HPDE6-E6E7 (cell line): ENCODE results near the gene RFNG.
A peak's percentile ranks its signal among the peaks of the same experiment; 100 is the strongest.

Experiments
- DNase-seq: peaks from one replicate; pipeline ENCODE4 v3.0.0; 2011; ENCODE audit warnings: missing footprints; ENCODE audit errors: extremely low spot score

The RFNG gene

GRCh38 chr17:82051776-82052637 is at the start of gene RFNG, which contains the start of gene GPS1:
Gene RFNG, minus strand, starts transcription at chr17:82051811. Its CDS starts 45 bp downstream, at chr17:82051766.
Gene GPS1, plus strand, starts transcription at chr17:82051898. Its CDS starts 34 bp downstream, at chr17:82051932.
- peak; percentile 81 for DNase-seq

DNA sequence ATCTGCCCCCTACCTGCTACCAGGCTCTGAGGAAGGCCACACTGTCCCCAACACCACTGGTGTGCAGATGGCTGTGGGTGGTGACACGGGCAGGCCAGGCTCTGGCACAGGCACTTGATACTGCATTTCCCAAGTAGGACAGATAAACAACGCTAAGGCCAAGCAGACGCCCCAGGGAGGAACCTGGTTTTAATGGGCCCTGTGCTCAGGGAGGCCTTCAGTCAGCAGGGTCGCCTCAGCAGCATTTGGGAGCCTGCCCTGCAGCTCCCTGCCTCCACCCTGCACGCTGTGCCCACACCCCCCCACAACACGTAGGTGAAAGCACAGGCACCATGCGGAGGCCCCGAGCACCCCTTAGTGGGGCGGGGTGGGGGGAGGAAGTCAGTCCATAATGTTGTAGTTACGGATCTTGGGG is 49.7 kb upstream of the RFNG start:
- no peak for DNase-seq

GRCh38 chr17:82100502-82101298 is 49.1 kb upstream of the RFNG start:
- DNase-seq = no peak

- DNase-seq = no peak
Measured at GRCh38 chr17:82098939-82099763, 47.5 kb upstream of the RFNG start.

GRCh38 chr17:82098169-82098938 is 46.7 kb upstream of the RFNG start, which contains the start of gene FASN:
Gene FASN, minus strand, starts transcription at chr17:82098236. Its CDS starts 1,791 bp downstream, at chr17:82096445.
- DNase-seq = peak; percentile 100

DNA sequence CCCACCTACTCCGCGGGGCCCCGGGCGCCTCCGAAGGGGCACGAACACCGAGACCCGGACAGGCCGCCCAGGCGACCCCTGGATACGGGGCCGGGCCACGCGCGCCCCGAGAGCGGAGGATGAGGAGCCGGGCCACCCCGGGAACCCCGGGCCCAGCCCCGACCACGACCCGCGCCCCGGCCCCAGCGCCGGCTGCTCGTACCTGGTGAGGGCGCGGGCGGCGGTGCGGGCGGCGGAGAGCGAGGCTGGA is 46.2 kb upstream of the RFNG start:
- DNase-seq = no peak

- DNase-seq = no peak
Measured at GRCh38 chr17:82097184-82097918, 45.7 kb upstream of the RFNG start.

DNA sequence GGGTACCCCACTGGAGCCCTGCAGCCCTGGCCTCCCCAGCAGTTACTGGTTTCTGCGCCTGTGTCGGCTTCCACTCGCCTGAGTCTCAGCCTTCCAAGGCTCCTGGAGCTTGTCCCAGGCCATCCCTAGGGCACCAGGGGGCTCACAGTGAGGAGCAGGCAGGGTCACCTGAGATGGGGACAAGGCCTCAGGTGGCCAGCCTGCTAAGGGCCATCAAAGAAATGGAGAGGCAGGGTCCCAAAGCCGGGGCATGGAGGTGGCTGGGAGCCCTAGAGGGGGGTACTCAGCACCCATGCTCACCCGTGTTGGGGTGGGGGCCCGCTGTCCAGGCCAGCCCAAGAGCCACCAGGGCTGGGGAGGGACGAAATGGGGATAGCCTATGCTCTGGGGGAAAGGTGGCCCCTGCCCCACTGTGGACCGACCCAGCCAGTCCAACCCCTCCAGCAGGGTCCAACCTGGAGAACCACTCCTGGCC is 45.1 kb upstream of the RFNG start:
- no peak for DNase-seq

DNA sequence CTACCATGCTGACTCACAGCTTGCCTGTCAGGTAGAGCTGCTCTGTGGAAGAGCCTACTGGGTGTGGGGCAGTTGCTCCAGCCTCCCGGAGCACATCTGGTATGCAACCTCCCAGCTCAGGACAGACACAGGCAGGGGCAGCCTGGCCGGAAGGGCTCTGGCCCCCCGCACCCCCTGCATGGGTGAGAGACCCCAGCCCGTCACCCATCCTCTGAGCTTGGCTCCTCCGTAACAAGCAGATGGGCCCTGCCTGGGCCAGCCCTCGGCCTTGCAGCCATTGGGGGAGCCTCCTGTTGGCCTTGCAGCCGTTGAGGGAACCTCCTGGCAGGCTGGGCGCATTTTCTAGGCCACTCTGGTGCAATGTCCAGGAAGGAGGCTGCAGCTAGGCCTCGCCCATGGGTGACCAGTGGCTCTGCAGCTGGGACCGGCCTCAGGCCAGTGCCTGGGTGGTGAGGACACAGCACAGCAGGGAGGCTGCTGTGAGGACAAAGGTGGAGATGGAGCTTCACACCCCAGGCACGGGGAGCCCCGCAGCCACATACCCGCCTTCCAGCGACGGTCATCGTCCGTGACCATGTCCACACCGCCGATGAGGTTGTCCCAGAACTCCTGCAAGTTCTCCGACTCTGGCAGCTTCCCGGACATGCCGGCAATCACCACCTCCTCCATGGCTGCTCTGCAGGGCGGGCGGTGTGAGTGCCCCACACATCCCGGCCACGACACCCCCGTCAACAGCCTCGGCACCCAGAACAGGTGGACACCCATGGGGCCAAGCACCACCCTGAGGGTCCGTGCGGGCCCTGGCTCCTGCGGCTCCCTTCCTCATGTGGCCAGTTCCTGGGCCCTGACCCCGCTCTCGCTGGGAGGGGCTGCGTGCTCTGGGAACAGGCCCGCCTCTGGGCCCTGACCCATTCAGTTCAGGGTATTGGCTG is 44.4 kb upstream of the RFNG start:
- no peak for DNase-seq

GRCh38 chr17:82094931-82095776 is 43.5 kb upstream of the RFNG start:
- no peak for DNase-seq

- DNase-seq = no peak
Measured at GRCh38 chr17:82092995-82093751, 41.6 kb upstream of the RFNG start.

GRCh38 chr17:82092628-82092994 is 41.0 kb upstream of the RFNG start:
- no peak for DNase-seq

- DNase-seq = no peak
Measured at GRCh38 chr17:82092094-82092586, 40.5 kb upstream of the RFNG start.

- DNase-seq = no peak
Measured at GRCh38 chr17:82091264-82092066, 39.9 kb upstream of the RFNG start.

- no peak for DNase-seq
Measured at GRCh38 chr17:82090549-82091263, 39.1 kb upstream of the RFNG start.
